Body of pancreas (tissue), 4 donors: ENCODE results near the gene TAS1R3.

Source experiments
- POLR2A ChIP-seq, 3 donors: fragments of 450-650 bp; IDR thresholded peaks; one replicate each; pipeline ENCODE4 v1.6.1; 2016; ENCODE audit warnings: antibody characterized with exemption in 3 of 3, mild to moderate bottlenecking in 2 of 3
- TF ChIP-seq, protein P1 (sequence below), 7 experiments: fragments of 450-650 bp in 4 of 7; fragments of 200-600 bp in 3 of 7; sonication (generic) in 3 of 7; IDR thresholded peaks; one replicate each; pipeline ENCODE4 v1.5.1; 2016 to 2019; ENCODE audit warnings: antibody characterized with exemption in 7 of 7

DNA sequence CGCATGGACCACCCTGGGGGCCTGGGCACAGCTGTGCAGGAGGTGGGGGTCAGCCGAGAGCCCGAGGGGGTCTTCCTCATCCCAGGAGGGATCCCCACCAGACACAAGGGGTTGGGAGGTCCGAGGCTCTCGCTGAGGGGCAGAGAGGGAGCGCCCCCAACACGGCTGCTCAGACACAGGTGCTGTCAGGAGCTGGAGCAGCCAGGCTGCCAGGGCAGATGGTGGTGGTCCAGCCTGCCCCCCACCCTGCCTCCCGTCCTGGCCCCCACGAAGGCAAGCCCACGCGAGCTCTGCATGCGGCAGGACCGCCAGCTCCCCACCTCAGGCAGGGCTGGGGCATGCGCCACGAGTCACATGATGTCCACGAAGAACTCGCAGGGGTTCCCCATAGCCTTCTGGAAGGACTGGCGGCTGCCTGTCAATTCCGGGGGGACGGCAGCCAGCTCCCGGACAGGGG is 4.7 kb downstream of the TAS1R3 start:
- TF ChIP-seq POLR2A (IDR thresholded peaks at IDR 0.05) = no peak
- TF ChIP-seq, protein P1, sequence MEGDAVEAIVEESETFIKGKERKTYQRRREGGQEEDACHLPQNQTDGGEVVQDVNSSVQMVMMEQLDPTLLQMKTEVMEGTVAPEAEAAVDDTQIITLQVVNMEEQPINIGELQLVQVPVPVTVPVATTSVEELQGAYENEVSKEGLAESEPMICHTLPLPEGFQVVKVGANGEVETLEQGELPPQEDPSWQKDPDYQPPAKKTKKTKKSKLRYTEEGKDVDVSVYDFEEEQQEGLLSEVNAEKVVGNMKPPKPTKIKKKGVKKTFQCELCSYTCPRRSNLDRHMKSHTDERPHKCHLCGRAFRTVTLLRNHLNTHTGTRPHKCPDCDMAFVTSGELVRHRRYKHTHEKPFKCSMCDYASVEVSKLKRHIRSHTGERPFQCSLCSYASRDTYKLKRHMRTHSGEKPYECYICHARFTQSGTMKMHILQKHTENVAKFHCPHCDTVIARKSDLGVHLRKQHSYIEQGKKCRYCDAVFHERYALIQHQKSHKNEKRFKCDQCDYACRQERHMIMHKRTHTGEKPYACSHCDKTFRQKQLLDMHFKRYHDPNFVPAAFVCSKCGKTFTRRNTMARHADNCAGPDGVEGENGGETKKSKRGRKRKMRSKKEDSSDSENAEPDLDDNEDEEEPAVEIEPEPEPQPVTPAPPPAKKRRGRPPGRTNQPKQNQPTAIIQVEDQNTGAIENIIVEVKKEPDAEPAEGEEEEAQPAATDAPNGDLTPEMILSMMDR (IDR thresholded peaks at IDR 0.05) = no peak
